Small intestine (tissue), 7 donors: ENCODE data around the gene FGF19. TPM values are rescaled to one million over a fixed set of nuclear protein-coding genes. Genes with fewer than 3 reads are reported as not detected.

Experiments
- DNase-seq, 2 donors: peaks; one replicate each; pipeline versions ENCODE4 v3.0.0 to v3.0.0-alpha.2; 2013
- FAIRE-seq: peaks from 2 replicates; lab custom pipeline; 2012; peaks lifted over from hg19 to GRCh38; lab: Jason Lieb, UNC
- H3K27ac ChIP-seq, 3 donors: one replicate each; pipeline ENCODE4 v1.5.1; 2013; ENCODE audit warnings: low read length in 2 of 3, mild to moderate bottlenecking in 2 of 3, control low read depth in 1 of 3, inconsistent platforms in 1 of 3, low read depth in 1 of 3, moderate library complexity in 1 of 3
- H3K27me3 ChIP-seq, 3 donors: one replicate each; pipeline ENCODE4 v1.6.1; 2013; ENCODE audit warnings: low read length in 3 of 3, inconsistent platforms in 1 of 3; ENCODE audit not compliant: control insufficient read depth in 3 of 3, insufficient read depth in 3 of 3
- H3K36me3 ChIP-seq, 3 donors: one replicate each; pipeline ENCODE4 v1.6.1; 2013; ENCODE audit warnings: low read length in 3 of 3, inconsistent platforms in 1 of 3, low read depth in 1 of 3, mild to moderate bottlenecking in 1 of 3, moderate library complexity in 1 of 3; ENCODE audit not compliant: control insufficient read depth in 3 of 3, insufficient read depth in 2 of 3
- H3K4me1 ChIP-seq, 3 donors: one replicate each; pipeline ENCODE4 v1.6.1; 2013; ENCODE audit warnings: low read length in 2 of 3, inconsistent platforms in 1 of 3, low read depth in 1 of 3, mild to moderate bottlenecking in 1 of 3, moderate library complexity in 1 of 3; ENCODE audit not compliant: control insufficient read depth in 3 of 3, insufficient read depth in 2 of 3
- H3K4me3 ChIP-seq, 3 donors: one replicate each; pipeline ENCODE4 v1.5.1; 2013; ENCODE audit warnings: low read length in 3 of 3, control low read depth in 1 of 3, inconsistent platforms in 1 of 3, low read depth in 1 of 3, mild to moderate bottlenecking in 1 of 3, moderate library complexity in 1 of 3
- H3K9me3 ChIP-seq, 2 donors: one replicate each; pipeline ENCODE4 v1.6.1; 2013; ENCODE audit warnings: low read depth in 1 of 2, low read length in 1 of 2; ENCODE audit not compliant: control insufficient read depth in 2 of 2, insufficient read depth in 1 of 2
- WGBS, 3 donors: extraction: QIAGEN DNeasy Blood & Tissue Kit; methylation state at CpG; one replicate each; pipeline ENCODE4 v1.1.7; 2013; 5-methylcytosine and 5-hydroxymethylcytosine counted together
- polyA plus RNA-seq, 4 donors: library from polyadenylated mRNA; stranded (reverse) in 3 of 4; unstranded in 1 of 4; fragments of 200-250 nt in 3 of 4; fragments of 120-200 nt in 1 of 4; gene quantifications; one replicate each; pipeline versions ENCODE4 v1.2.1 to v1.2.3, GENCODE V29; 2013
- donor health status: healthy with polysubstance abuse.
- donor health status: control.
- donor health status: control.
- donor health status: Bipolar disorder and iron deficiency.
- donor health status: healthy.

Gene FGF19
- polyA plus RNA-seq, 4 donors = 0.37 to 1.7 TPM; not detected in 2

DNA sequence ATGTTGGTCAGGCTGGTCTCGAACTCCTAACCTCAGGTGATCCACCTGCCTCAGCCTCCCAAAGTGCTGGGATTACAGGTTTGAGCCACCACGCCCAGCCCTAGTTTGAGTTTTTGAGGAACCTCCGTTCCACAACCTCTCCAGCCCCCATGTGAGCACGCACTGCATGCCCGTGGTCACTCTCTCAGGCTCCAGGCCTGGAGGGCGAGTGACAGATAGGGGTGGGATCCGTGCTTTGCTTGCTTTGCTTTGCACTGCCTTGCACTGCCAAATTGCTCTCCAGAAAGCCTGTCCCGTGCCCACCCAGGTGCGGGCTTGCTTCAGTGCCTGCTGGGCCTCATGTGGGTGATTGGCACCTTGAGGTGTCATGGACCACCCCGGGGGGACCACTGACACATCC is 41.4 kb upstream of the FGF19 start:
- 74 to 82% (median 80%) methylated on average over 10 of the region's 10 CpGs for WGBS, 3 donors

GRCh38 chr11:69744435-69744834 is 40.6 kb upstream of the FGF19 start:
- Histone ChIP-seq H3K27me3 (no peaks in the 10 kb centered on the region), H3K9me3 (no peaks in the 10 kb centered on the region), H3K4me3 (no peak overlapping the region), H3K27ac (no peak overlapping the region), H3K36me3 (no peaks in the 10 kb centered on the region), H3K4me1 (no peaks in the 10 kb centered on the region)
- DNase-seq (no peak), FAIRE-seq (no peak)
- WGBS, 3 donors = 55 to 62% (median 61%) methylated on average over 7 of the region's 7 CpGs

More for the DNA sequence above, 41.4 kb upstream of the FGF19 start:
- H3K9me3 ChIP-seq = no peaks in the 10 kb centered on the region
- H3K36me3 ChIP-seq = no peaks in the 10 kb centered on the region
- DNase-seq (no peak), FAIRE-seq (no peak)
- no peak overlapping the region for H3K4me3 ChIP-seq
- H3K27ac ChIP-seq = no peak overlapping the region
- no peaks in the 10 kb centered on the region for H3K27me3 ChIP-seq
- no peaks in the 10 kb centered on the region for H3K4me1 ChIP-seq

DNA sequence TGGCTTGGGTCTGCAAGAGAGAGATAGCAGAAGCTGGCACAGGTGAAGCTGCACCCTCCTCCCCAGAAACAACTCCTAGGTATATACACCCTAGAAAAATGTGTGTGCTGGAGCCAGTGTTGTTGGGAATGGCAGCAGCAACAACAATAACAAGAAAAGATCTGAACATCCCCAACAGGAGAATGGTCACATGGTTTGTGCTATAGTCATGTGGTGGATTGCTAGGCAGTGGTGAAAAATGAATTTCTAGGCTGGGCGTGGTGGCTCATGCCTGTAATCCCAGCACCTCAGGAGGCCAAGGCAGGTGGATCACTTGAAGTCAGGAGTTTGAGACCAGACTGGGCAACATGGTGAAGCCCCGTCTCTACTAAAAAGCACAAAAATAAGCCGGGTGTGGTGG is 31.0 kb upstream of the FGF19 start:
- Histone ChIP-seq H3K9me3 (peaks cover 0 to 25% of the 10 kb centered on the region in 2 donors), H3K27me3 (peaks cover 0 to 3% (median 0%) of the 10 kb centered on the region in 3 donors), H3K27ac (no peak overlapping the region), H3K4me1 (no peaks in the 10 kb centered on the region), H3K4me3 (no peak overlapping the region), H3K36me3 (no peaks in the 10 kb centered on the region)
- FAIRE-seq = no peak
- DNase-seq = no peak
- WGBS, 3 donors = 92 to 93% (median 93%) methylated on average over 3 of the region's 3 CpGs

- DNase-seq (no peak), FAIRE-seq (no peak)
- Histone ChIP-seq H3K27ac (no peak overlapping the region), H3K36me3 (no peaks in the 10 kb centered on the region), H3K4me3 (no peak overlapping the region), H3K27me3 (peaks cover 0 to 3% (median 0%) of the 10 kb centered on the region in 3 donors), H3K9me3 (peaks cover 0 to 25% of the 10 kb centered on the region in 2 donors), H3K4me1 (no peaks in the 10 kb centered on the region)
- WGBS, 3 donors = 85 to 90% (median 87%) methylated on average over 2 of the region's 2 CpGs
These were observed 30.5 kb upstream of the FGF19 start for GRCh38 chr11:69734367-69734766.

DNA sequence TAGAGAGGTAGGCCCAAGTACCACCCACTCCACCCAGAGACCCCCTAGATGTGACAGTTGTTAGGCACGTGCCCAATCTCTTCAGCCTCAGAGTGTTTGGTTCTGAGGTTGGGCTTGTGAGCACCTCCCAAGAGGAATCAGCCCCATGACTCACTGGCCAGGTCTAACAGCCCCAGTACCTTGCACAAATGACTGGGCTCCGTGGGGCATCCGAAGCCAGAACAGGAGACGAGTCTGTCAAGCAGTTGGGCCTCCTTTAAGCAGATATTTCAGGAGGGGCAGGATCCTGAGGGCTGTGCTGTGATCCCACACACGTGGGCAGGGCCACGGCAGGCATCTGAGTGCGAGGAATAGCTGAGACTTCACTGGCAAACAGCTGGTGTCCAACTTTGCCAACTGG is 29.1 kb upstream of the FGF19 start:
- Histone ChIP-seq H3K27me3 (peaks cover 0 to 3% (median 0%) of the 10 kb centered on the region in 3 donors), H3K4me1 (no peaks in the 10 kb centered on the region), H3K9me3 (peaks cover 0 to 13% of the 10 kb centered on the region in 2 donors), H3K36me3 (no peaks in the 10 kb centered on the region), H3K27ac (no peak overlapping the region), H3K4me3 (no peak overlapping the region)
- no peak for FAIRE-seq
- 69 to 72% (median 69%) methylated on average over 7 of the region's 7 CpGs for WGBS, 3 donors
- DNase-seq = no peak

DNA sequence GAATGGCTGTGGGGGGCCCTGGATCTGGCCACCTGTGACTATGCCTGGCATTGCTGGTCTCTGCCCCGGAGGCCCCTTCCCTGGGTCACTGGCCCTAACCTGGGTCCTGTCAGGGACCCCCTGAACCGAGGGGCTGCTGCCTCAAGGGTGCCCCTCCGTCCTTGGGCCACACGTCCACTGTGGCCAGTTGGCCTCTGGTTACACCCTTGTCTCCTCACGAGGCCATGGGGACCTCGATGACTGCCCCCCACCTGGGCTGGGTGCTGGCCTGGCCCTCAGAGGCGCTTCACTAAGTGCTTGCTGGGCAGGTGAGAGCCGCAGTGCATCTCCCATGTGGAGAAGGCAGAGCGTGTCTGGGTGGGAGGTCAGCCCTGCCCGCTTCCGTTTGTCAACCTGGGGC is 27.3 kb upstream of the FGF19 start:
- 80 to 84% (median 82%) methylated on average over 11 of the region's 11 CpGs for WGBS, 3 donors
- peaks cover 0 to 13% of the 10 kb centered on the region in 2 donors for H3K9me3 ChIP-seq
- H3K27me3 ChIP-seq = peaks cover 0 to 7% (median 5%) of the 10 kb centered on the region in 3 donors
- H3K27ac ChIP-seq = no peak overlapping the region
- DNase-seq (no peak), FAIRE-seq (no peak)
- no peak overlapping the region for H3K4me3 ChIP-seq
- H3K36me3 ChIP-seq = no peaks in the 10 kb centered on the region
- H3K4me1 ChIP-seq = no peaks in the 10 kb centered on the region

- H3K27ac ChIP-seq = no peak overlapping the region
- peaks cover 0 to 7% (median 5%) of the 10 kb centered on the region in 3 donors for H3K27me3 ChIP-seq
- no peaks in the 10 kb centered on the region for H3K36me3 ChIP-seq
- peaks cover 0 to 13% of the 10 kb centered on the region in 2 donors for H3K9me3 ChIP-seq
- 66 to 83% (median 68%) methylated on average over 8 of the region's 8 CpGs for WGBS, 3 donors
- H3K4me3 ChIP-seq = no peak overlapping the region
- no peak for FAIRE-seq
- H3K4me1 ChIP-seq = no peaks in the 10 kb centered on the region
- DNase-seq = no peak
These were observed 26.7 kb upstream of the FGF19 start for GRCh38 chr11:69730500-69730899.

DNA sequence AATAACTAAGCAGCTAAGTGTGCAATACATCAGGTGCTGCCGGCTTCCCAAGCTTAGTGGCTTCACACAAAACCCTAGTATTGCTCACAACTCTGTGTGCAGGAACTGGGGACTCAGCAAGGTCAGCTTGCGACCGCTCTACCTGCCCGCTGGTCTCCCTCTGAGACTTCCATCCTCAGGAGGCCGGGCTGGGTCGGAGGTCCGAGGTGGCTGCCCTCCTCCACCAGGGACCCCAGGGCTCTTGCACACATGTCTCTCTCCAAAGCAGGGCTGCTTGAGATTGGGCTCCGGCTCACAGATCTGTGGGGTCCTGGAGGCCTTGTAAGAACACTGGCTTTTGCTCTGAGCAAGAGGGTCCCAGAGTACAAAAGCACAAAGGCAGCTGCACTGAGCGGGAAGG is 25.4 kb upstream of the FGF19 start:
- DNase-seq = no peak
- H3K4me1 ChIP-seq = no peaks in the 10 kb centered on the region
- 83 to 90% (median 84%) methylated on average over 9 of the region's 9 CpGs for WGBS, 3 donors
- no peak for FAIRE-seq
- H3K9me3 ChIP-seq = peaks cover 0 to 5% of the 10 kb centered on the region in 2 donors
- no peak overlapping the region for H3K27ac ChIP-seq
- H3K27me3 ChIP-seq = peaks cover 0 to 5% (median 4%) of the 10 kb centered on the region in 3 donors
- H3K36me3 ChIP-seq = no peaks in the 10 kb centered on the region
- H3K4me3 ChIP-seq = no peak overlapping the region

GRCh38 chr11:69727266-69727665 is 23.4 kb upstream of the FGF19 start:
- H3K36me3 ChIP-seq = no peaks in the 10 kb centered on the region
- no peaks in the 10 kb centered on the region for H3K4me1 ChIP-seq
- no peak for DNase-seq
- H3K9me3 ChIP-seq = no peaks in the 10 kb centered on the region
- H3K27me3 ChIP-seq = peaks cover 0 to 8% (median 6%) of the 10 kb centered on the region in 3 donors
- 78 to 84% (median 83%) methylated on average over 10 of the region's 10 CpGs for WGBS, 3 donors
- H3K27ac ChIP-seq = no peak overlapping the region
- no peak for FAIRE-seq
- H3K4me3 ChIP-seq = no peak overlapping the region
